GM19463 (cell line): ENCODE measurements around the gene SV2C.
A peak's percentile ranks its signal among the peaks of the same experiment; 100 is the strongest.
"Not testable (repeated sequence)": the region's sequence is repeated elsewhere in the genome, so short reads cannot be mapped to it uniquely, and the experiment has no call there.

Experiments used
- ATAC-seq: cut with Tn5 transposase; IDR thresholded peaks from one replicate; pipeline ENCODE4 v1.9.1; 2021; ENCODE audit warnings: mild to moderate bottlenecking, moderate library complexity; ENCODE audit not compliant: unreplicated experiment

SV2C gene

GRCh38 chr5:76332611-76333205, 249.5 kb downstream of the SV2C start:
- no peak for ATAC-seq

GRCh38 chr5:76333571-76333970, 250.4 kb downstream of the SV2C start:
- ATAC-seq = no peak

GRCh38 chr5:76334574-76334973, 251.4 kb downstream of the SV2C start:
- ATAC-seq = no peak

GRCh38 chr5:76335451-76335850, 252.3 kb downstream of the SV2C start:
- not testable (repeated sequence) for ATAC-seq

- not testable (repeated sequence) for ATAC-seq
Observed at GRCh38 chr5:76336253-76336809, 253.1 kb downstream of the SV2C start.

- ATAC-seq = peak; percentile 58
Observed at GRCh38 chr5:76337953-76338451, 254.8 kb downstream of the SV2C start.

GRCh38 chr5:76339919-76340318, 256.7 kb downstream of the SV2C start:
- no peak for ATAC-seq

- no peak for ATAC-seq
Observed at GRCh38 chr5:76341651-76342334, 258.6 kb downstream of the SV2C start.

- no peak for ATAC-seq
Observed at GRCh38 chr5:76342474-76342873, 259.3 kb downstream of the SV2C start.

GRCh38 chr5:76345582-76345981, 262.4 kb downstream of the SV2C start:
- no peak for ATAC-seq

- peak; percentile 8 for ATAC-seq
Observed at GRCh38 chr5:76351176-76351575, 268.0 kb downstream of the SV2C start.

- ATAC-seq = peak; percentile 99
Observed at GRCh38 chr5:76351577-76351976, 268.4 kb downstream of the SV2C start.

GRCh38 chr5:76356887-76357286, 273.7 kb downstream of the SV2C start:
- ATAC-seq = no peak

GRCh38 chr5:76363352-76364225, 280.4 kb downstream of the SV2C start:
- ATAC-seq = no peak

- no peak for ATAC-seq
Observed at GRCh38 chr5:76364226-76364589, 281.0 kb downstream of the SV2C start.

GRCh38 chr5:76365561-76365960, 282.4 kb downstream of the SV2C start:
- no peak for ATAC-seq

GRCh38 chr5:76366596-76366995, 283.4 kb downstream of the SV2C start:
- ATAC-seq = no peak

- peak; percentile 84 for ATAC-seq
Observed at GRCh38 chr5:76367623-76368371, 284.6 kb downstream of the SV2C start.

GRCh38 chr5:76368941-76369340, 285.8 kb downstream of the SV2C start:
- no peak for ATAC-seq

GRCh38 chr5:76369668-76370067, 286.5 kb downstream of the SV2C start:
- not testable (repeated sequence) for ATAC-seq

- ATAC-seq = no peak
Observed at GRCh38 chr5:76371960-76372322, 288.8 kb downstream of the SV2C start.
